ENCODE measurements around the gene BAIAP2L1. TPM values are rescaled to one million over a fixed set of nuclear protein-coding genes. Genes with fewer than 3 reads are reported as not detected.
A peak's percentile ranks its signal among the peaks of the same experiment; 100 is the strongest.

The BAIAP2L1 gene
- total RNA-seq, 2 donors from 2014 or later: 30.5 to 38.4 TPM

DNA sequence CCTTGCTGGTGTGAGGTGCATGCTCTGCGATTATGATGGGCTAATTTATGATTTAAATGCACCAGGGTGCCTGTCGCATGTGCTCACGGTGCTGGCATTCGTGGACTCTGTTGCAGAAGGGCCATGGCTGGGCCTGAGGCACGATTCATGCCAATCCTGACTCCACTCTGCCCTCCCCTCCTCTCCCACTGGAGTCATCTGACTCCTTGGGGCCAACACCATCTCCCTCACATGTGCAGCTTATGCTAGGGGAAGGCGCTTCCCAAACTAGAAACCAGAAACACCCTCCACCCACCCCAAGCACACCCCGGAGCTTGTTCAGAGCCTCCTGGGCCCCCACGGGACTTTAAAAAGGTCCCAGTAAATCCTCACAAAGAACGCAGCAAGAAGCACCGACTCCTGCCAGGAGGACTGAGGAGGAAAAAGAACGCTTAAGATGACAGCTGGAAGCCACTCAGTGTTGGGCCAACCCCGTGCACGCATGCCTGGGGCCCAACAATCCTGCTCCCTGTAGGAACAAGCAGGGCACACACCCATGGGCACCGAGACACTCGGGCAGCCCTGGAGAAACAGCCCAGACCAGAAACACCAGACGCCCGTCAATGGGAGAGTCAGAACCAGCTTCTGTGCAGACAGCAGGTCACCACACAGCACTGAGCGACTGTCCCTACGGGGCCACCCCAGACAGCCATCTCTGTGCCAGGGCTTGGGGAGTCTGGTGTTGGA, 105.3 kb downstream of the BAIAP2L1 start:
- Histone ChIP-seq H3K27me3 (ENCODE audit: control insufficient read depth, insufficient read depth, low read length, poor library complexity, severe bottlenecking) (no peaks in the 10 kb centered on the region), H3K36me3 (ENCODE audit: control insufficient read depth, insufficient read depth, low read length) (peaks cover 33% of the 10 kb centered on the region), H3K4me3 (ENCODE audit: low read length) (no peak overlapping the region), H3K9ac (ENCODE audit: extremely low read depth, low read length, poor library complexity, severe bottlenecking) (no peak overlapping the region), H3K27ac (ENCODE audit: low read depth, low read length) (no peak overlapping the region), H3K9me3 (ENCODE audit: control insufficient read depth, low read length) (no peaks in the 10 kb centered on the region), H3K4me1 (ENCODE audit: control insufficient read depth, insufficient read depth, low read length) (peaks cover 3% of the 10 kb centered on the region)
- WGBS, 2 experiments (ENCODE audit: insufficient coverage in 1 of 2, insufficient read length in 1 of 2): 90 to 92% methylated on average over 14 to 19 of the region's 19 CpGs
- TF ChIP-seq, protein P1, sequence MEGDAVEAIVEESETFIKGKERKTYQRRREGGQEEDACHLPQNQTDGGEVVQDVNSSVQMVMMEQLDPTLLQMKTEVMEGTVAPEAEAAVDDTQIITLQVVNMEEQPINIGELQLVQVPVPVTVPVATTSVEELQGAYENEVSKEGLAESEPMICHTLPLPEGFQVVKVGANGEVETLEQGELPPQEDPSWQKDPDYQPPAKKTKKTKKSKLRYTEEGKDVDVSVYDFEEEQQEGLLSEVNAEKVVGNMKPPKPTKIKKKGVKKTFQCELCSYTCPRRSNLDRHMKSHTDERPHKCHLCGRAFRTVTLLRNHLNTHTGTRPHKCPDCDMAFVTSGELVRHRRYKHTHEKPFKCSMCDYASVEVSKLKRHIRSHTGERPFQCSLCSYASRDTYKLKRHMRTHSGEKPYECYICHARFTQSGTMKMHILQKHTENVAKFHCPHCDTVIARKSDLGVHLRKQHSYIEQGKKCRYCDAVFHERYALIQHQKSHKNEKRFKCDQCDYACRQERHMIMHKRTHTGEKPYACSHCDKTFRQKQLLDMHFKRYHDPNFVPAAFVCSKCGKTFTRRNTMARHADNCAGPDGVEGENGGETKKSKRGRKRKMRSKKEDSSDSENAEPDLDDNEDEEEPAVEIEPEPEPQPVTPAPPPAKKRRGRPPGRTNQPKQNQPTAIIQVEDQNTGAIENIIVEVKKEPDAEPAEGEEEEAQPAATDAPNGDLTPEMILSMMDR (conservative IDR thresholded peaks at IDR 0.05): no peak
- Mint-ChIP-seq H3K4me1 (peaks cover 7% of the 10 kb centered on the region), H3K9me3 (no peaks in the 10 kb centered on the region), H3K27me3 (ENCODE audit: insufficient read depth) (no peaks in the 10 kb centered on the region), H3K27ac (peak overlapping the region; percentile 72), H3K36me3 (ENCODE audit: low read depth) (peaks cover 31% of the 10 kb centered on the region), H3K4me3 (no peak overlapping the region)
- DNase-seq: no peak

DNA sequence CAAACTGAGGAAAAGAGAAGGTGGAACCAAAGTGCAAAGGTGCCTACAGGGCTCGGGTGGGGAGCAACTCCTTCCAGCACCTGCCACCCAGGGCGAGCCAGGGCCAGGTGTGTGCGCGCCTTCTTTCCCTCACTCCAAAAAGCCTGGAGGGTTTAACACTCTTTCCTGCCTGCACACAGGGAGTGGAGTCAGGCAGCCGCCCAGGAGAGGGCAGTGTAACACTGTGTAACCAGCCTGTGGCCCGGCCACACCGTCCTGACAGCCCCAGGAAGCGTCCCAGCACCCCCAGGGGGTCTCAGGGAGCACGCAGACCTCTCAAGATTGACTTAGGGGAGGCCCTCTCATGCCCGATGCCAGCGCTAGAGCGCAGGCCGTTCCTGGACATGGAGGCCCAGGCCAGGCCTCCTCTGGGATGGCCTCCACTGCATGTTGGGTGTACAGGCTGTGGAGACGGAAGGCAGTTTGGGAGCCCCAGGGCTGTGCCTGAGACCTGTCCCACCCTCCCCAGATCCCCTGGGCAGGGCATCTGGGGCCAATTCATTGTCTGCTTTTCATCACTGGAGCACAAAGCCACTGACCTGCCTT, 106.0 kb downstream of the BAIAP2L1 start:
- Histone ChIP-seq H3K9ac (ENCODE audit: extremely low read depth, low read length, poor library complexity, severe bottlenecking) (no peak overlapping the region), H3K4me1 (ENCODE audit: control insufficient read depth, insufficient read depth, low read length) (no peaks in the 10 kb centered on the region), H3K9me3 (ENCODE audit: control insufficient read depth, low read length) (no peaks in the 10 kb centered on the region), H3K4me3 (ENCODE audit: low read length) (no peak overlapping the region), H3K36me3 (ENCODE audit: control insufficient read depth, insufficient read depth, low read length) (peaks cover 34% of the 10 kb centered on the region), H3K27ac (ENCODE audit: low read depth, low read length) (peak overlapping the region; percentile 22), H3K27me3 (ENCODE audit: control insufficient read depth, insufficient read depth, low read length, poor library complexity, severe bottlenecking) (no peaks in the 10 kb centered on the region)
- Mint-ChIP-seq H3K27me3 (ENCODE audit: insufficient read depth) (no peaks in the 10 kb centered on the region), H3K9me3 (no peaks in the 10 kb centered on the region), H3K27ac (peak overlapping the region; percentile 72), H3K36me3 (ENCODE audit: low read depth) (peaks cover 23% of the 10 kb centered on the region), H3K4me3 (no peak overlapping the region), H3K4me1 (no peaks in the 10 kb centered on the region)
- DNase-seq: peak; percentile 95
- 36 to 47% methylated on average over 12 to 14 of the region's 14 CpGs for WGBS, 2 experiments (ENCODE audit: insufficient coverage in 1 of 2, insufficient read length in 1 of 2)
- TF ChIP-seq, protein P1 (conservative IDR thresholded peaks at IDR 0.05): peak; percentile 95

DNA sequence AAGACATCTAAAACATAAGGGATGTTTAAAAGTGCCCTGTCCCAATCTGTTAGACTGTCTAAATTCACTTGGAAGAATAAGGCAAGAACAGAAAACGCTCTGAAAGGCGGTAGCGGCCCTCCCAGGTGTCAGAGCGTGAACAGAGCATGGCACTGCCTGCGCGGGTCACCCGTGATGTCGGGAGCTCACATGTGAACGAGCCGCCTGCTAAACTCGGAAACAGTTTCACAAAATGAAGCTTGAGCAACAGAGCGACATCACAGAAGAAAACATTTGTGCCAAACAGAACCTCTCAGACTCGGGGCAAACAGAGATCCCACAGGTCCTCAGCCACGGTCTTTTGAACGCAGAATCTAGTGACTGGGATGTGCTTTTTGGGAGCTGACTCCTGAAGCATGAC, 106.6 kb downstream of the BAIAP2L1 start:
- TF ChIP-seq, protein P1 (conservative IDR thresholded peaks at IDR 0.05): no peak
- H3K36me3 ChIP-seq (ENCODE audit: control insufficient read depth, insufficient read depth, low read length): peaks cover 40% of the 10 kb centered on the region
- no peaks in the 10 kb centered on the region for H3K27me3 ChIP-seq (ENCODE audit: control insufficient read depth, insufficient read depth, low read length, poor library complexity, severe bottlenecking)
- Mint-ChIP-seq H3K4me3 (no peak overlapping the region), H3K27ac (peak overlapping the region; percentile 72), H3K9me3 (no peaks in the 10 kb centered on the region), H3K27me3 (ENCODE audit: insufficient read depth) (no peaks in the 10 kb centered on the region), H3K4me1 (no peaks in the 10 kb centered on the region), H3K36me3 (ENCODE audit: low read depth) (peaks cover 27% of the 10 kb centered on the region)
- H3K27ac ChIP-seq (ENCODE audit: low read depth, low read length): peak overlapping the region; percentile 22
- WGBS, 2 experiments (ENCODE audit: insufficient coverage in 1 of 2, insufficient read length in 1 of 2): 86 to 89% methylated on average over 13 to 15 of the region's 15 CpGs
- H3K9me3 ChIP-seq (ENCODE audit: control insufficient read depth, low read length): no peaks in the 10 kb centered on the region
- no peak for DNase-seq
- no peaks in the 10 kb centered on the region for H3K4me1 ChIP-seq (ENCODE audit: control insufficient read depth, insufficient read depth, low read length)
- H3K9ac ChIP-seq (ENCODE audit: extremely low read depth, low read length, poor library complexity, severe bottlenecking): no peak overlapping the region
- no peak overlapping the region for H3K4me3 ChIP-seq (ENCODE audit: low read length)
